ENCODE results near the gene TRIML2.
"Not testable (repeated sequence)": the region's sequence is repeated elsewhere in the genome, so short reads cannot be mapped to it uniquely, and the experiment has no call there.

The TRIML2 gene

GRCh38 chr4:188107931-188108843, 1.2 kb downstream of the TRIML2 start:
- DNase-seq, result no peak

- DNase-seq, result no peak
Measured at GRCh38 chr4:188106454-188106853, 2.9 kb downstream of the TRIML2 start.

GRCh38 chr4:188092824-188093223, 16.6 kb downstream of the TRIML2 start:
- DNase-seq, result no peak

DNA sequence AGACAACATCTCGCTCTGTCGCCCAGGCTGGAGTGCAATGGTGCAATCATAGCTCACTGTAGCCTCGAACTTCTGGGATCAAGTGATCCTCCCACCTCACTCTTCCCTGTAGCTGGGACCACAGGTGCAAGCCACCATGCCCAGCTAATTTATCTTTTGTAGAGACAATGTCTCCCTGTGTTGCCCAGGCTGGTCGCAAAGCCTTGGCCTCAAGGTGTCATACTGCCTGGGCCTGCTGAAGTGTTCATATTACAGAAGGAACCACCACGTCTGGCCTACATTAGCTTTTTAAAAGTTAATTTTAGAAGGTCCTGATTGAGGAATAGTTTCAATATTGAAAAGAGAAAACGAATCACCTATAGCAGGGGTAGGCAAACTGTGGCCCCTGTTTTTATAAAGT, 22.5 kb downstream of the TRIML2 start:
- DNase-seq, result no peak

- no peak for DNase-seq
Measured at GRCh38 chr4:188082796-188083195, 26.6 kb downstream of the TRIML2 start.

DNA sequence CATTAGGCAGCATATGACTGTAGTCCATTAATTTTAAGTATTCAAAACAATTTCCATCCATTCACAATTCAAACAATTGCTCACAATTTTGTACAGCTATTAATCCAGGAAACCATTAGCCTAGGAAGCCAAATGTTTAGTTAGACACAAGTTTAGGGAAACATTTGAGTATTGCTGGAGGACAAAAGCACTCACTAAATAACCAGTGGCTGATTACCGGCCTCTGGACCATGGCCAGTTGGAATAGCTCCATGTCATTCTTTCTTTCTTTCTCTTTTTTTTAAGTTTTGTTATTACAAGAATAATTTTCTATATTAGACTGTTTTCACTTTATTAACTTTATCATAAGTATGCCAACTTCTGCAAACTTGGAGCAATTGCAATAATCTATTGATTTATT, 31.3 kb downstream of the TRIML2 start:
- DNase-seq, result no peak

GRCh38 chr4:188076169-188076568, 33.2 kb downstream of the TRIML2 start:
- DNase-seq, result no peak

DNA sequence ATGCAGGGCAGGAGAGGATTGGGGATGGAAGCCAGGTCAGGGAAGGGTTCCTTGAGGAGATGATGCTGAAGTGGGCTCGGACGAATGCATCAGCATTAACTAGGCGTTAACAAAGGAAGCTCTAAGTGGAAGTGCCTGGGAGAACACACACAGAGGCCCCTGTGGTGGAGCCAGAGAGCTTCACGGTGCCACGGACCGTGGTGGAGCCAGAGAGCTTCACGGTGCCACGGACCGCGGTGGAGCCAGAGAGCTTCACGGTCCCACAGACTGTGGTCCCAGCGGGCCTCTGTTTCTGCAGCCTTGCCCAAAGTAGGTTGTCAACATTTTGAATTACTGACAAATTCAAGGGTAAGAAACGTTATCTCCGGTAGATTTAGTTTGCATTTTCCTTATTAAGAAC, 48.3 kb downstream of the TRIML2 start:
- no peak for DNase-seq

- no peak for DNase-seq
Measured at GRCh38 chr4:188053302-188053701, 56.1 kb downstream of the TRIML2 start.

DNA sequence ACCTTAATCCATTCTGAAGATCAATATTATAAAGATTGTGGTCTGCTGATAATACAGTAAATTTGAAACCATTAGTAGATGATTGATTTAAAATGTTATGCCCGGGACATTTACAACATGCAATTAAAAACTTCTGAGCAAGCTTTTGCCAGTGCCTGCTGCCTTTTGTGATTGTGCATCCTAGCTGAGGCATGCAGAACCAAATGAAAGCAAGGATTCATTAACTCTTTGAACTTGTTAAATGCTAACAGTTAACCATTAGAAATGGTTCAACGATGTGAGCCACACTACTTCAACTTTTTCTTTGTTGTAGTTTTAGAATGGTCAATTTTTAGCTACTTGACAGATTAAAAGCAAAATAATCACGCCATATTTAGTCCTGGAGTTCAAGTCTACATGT, 62.7 kb downstream of the TRIML2 start:
- DNase-seq, result no peak

DNA sequence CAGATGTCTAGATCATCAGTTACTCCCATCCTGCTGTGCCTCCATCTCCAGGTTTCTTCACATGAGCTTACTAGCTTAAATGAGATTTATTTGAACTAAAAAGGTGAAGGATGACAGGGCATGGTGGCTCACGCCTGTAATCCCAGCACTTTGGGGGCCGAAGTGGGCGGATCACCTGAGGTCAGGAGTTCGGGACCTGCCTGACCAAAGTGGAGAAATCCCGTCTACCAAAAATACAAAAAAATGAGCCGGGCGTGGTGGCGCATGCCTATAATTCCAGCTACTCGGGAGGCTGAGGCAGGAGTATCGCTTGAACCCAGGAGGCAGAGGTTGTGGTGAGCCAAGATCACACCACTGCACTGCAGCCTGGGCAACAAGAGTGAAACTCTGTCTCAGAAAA, 63.9 kb downstream of the TRIML2 start:
- DNase-seq, result not testable (repeated sequence)

- no peak for DNase-seq
Measured at GRCh38 chr4:188043154-188043553, 66.2 kb downstream of the TRIML2 start.

- DNase-seq, result no peak
Measured at GRCh38 chr4:188042191-188042590, 67.2 kb downstream of the TRIML2 start.

GRCh38 chr4:188041721-188042120, 67.7 kb downstream of the TRIML2 start:
- no peak for DNase-seq

Measured in hypothalamus (tissue), 51 donors.